CD4-positive, alpha-beta T cell treated with Interferon alpha-2 for 1 hour (primary cell): ENCODE results near the gene MYH13.

Experiments
- DNase-seq, 2 donors: peaks; one replicate each; pipeline ENCODE4 v3.0.0-alpha.2; 2020 to 2022

MYH13 gene

GRCh38 chr17:10372906-10373305, at the start of gene MYH13:
Gene MYH13 (minus strand): TSS chr17:10373006. CDS start chr17:10364530, 8,476 bp downstream.
- DNase-seq: no peak

GRCh38 chr17:10421900-10422542, 49.2 kb upstream of the MYH13 start, which contains the start of gene MYH8:
Gene MYH8 (minus strand): TSS chr17:10421950. CDS start chr17:10420227, 1,723 bp downstream.
- no peak for DNase-seq

GRCh38 chr17:10421211-10421610, 48.4 kb upstream of the MYH13 start:
- DNase-seq: no peak

- DNase-seq: no peak
These were observed 48.0 kb upstream of the MYH13 start for GRCh38 chr17:10420811-10421210.

- no peak for DNase-seq
These were observed 44.6 kb upstream of the MYH13 start for GRCh38 chr17:10417431-10417830.

GRCh38 chr17:10415161-10415560, 42.4 kb upstream of the MYH13 start:
- DNase-seq: no peak

- no peak for DNase-seq
These were observed 30.8 kb upstream of the MYH13 start for GRCh38 chr17:10403589-10403988.

- DNase-seq: no peak
These were observed 25.5 kb upstream of the MYH13 start for GRCh38 chr17:10398352-10398751.

- DNase-seq: no peak
These were observed 23.8 kb upstream of the MYH13 start for GRCh38 chr17:10396524-10397163.

- no peak for DNase-seq
These were observed 21.5 kb upstream of the MYH13 start for GRCh38 chr17:10394201-10394887.

GRCh38 chr17:10392880-10393279, 20.1 kb upstream of the MYH13 start:
- DNase-seq: no peak

GRCh38 chr17:10385871-10386270, 13.1 kb upstream of the MYH13 start:
- no peak for DNase-seq

- DNase-seq: no peak
These were observed 11.4 kb upstream of the MYH13 start for GRCh38 chr17:10384175-10384574.

- DNase-seq: no peak
These were observed 8.0 kb upstream of the MYH13 start for GRCh38 chr17:10380631-10381408.

- DNase-seq: no peak
These were observed 2.7 kb downstream of the MYH13 start for GRCh38 chr17:10370016-10370608.

GRCh38 chr17:10369239-10369638, 3.6 kb downstream of the MYH13 start:
- no peak for DNase-seq

GRCh38 chr17:10368561-10368960, 4.2 kb downstream of the MYH13 start:
- DNase-seq: no peak

- no peak for DNase-seq
These were observed 12.2 kb downstream of the MYH13 start for GRCh38 chr17:10360578-10360977.

- peak; percentile 4 to 6 for DNase-seq
These were observed 15.0 kb downstream of the MYH13 start for GRCh38 chr17:10357768-10358167.

GRCh38 chr17:10354651-10355050, 18.2 kb downstream of the MYH13 start:
- no peak for DNase-seq

- no peak for DNase-seq
These were observed 19.9 kb downstream of the MYH13 start for GRCh38 chr17:10352893-10353292.

- DNase-seq: no peak
These were observed 23.4 kb downstream of the MYH13 start for GRCh38 chr17:10349403-10349802.

- no peak for DNase-seq
These were observed 28.0 kb downstream of the MYH13 start for GRCh38 chr17:10344816-10345215.
